ENCODE results near the gene DNAJA3.

DNAJA3 gene

DNA sequence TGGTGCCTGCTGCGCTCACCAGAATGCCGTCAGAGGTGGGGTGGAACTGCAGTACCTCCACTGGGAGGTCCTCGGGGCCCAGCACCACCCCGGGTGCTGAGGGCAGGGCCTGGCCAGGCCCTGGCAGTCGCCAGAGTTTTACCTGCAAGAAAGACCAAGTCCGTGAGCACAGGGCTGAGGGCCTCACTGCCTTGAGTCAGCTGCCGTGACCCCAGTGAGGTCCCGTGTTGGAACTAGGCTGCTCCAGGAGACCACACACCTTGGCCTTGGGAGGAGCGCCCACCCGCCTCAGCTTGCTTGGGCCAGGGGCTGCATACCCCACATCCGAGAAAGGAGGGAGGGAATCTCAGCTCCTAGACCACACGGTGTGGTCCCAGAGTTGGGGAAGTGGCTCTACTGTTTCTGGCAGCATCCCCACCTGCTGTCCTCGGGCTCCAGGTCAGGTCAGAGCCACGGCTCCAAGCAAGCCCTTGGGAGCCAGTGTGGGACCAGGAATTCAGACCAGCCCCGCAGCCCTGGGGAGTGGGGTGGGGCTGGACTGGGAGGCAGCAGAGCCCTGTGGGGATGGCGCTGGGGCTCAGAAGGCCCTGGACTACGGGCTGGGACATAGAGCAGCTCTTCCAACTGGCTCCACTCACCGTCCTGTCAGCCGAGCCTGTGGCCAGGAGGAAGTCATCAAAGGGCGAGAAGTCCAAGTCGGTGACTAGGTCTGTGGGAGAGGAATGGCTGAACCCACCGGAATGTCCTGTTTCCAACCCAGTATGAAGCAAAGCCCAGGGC, 17.9 kb upstream of the DNAJA3 start:
- no peak for DNase-seq

DNA sequence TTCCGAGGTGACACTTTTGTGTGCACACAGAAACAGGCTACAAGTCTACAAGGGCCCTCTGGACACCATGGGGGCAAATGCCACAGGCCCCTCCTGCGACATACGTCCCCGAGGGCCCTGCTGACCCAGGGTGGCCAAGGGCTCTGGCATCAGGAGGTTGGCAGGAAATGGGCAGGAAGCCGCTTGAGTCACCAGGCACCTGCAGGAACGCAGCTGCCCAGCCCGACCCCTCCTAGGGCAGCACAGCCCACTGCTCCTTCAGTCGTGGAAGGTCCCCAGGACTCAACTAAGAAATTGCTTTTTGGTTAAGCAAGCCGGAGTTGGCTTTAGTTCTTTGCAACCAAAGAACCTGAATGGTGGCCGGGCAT, 17.4 kb upstream of the DNAJA3 start:
- DNase-seq = no peak

DNA sequence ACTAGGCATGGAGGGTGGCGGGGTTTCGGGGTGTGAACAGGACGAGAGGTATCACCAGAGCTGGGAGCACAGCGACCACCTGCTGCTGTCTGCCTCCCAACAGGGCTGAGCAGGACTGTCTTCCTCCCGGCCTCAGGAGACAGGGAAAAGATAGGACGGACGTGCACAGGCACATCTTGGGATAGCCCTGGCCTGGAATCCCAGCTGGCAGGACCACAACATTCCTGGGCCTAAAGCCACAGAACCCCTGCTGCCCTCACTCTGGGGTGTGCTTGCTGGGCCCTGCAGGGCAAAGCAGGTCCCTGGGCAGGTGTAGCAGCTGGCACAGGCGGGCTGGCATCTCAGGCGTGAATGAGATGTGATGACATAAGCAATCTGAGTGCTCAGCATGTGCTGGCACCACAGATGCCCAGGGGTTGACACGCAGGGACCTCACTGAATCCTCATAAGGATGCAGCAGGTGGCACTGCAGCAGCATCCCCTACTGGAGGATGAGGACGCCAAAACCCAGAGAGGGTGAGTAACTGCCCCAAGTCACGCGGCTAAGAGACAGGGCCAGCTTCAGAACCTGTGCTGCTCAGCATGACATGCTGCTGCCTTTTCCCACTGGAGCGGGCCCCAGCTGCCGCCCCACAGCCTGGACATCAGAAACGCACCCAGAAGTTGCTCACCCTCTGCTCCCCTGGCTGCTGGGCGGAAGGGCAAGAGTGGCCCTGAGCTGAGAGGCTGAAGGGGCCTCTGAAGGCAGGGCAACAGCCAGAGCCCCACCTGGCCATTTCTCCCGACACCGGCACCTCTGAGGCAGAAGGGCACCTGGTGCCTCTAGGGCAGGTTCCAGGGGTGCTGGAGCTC, 16.4 kb upstream of the DNAJA3 start:
- DNase-seq = no peak

DNA sequence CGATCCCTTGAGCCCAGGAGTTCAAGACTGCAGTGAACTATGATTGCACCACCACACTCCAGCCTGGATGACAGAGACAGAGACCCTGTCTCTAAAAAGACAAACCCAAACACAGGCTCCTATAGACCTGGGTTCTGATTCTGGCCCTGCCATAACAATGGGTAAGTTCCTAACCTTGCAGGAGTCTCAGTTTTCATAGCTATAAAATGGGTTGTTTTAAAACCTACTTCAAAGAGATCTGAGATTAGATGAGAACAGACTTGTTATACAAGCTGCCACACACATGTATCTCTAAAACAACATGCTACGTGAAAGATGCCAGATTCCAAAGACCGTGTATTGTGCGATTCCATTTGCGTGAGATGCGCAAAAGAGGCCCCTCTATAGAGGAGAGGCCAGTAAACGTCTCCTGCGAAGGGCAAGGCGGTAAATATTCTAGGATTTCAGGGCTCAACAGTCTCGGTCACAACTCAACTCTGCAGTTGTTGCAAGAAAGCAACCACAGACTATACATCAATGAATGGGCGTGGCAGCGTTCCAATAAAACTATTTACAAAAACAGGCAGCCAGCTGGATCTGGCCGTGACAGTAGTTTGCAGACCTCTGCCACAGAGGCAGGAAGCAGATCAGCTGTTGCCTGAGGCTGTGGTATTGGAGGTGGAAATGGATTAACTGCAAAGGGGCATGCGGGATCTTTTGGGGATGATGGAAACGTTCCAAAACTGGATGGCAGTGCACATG, 15.2 kb upstream of the DNAJA3 start:
- DNase-seq = peak; percentile 91

DNA sequence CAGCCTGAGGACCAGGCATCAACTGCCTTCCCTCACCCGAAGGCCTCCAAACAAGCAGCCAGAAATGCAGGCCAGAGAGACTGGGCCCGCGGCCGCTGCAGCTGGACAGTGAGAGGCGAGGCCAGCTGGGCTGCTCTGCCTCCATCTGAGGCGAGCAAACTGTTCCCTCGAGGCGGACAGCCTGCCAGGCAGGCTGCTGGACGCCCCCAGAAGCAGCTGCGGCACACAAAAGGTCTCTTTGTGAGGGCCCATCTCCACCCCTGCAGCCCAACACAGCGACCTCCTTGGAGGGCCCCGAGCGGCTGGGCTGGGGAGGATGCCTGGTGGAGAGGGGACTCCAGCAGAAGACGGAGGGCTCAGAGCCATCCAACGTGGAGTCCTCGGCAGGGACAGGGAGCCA, 14.0 kb upstream of the DNAJA3 start:
- DNase-seq = no peak

DNA sequence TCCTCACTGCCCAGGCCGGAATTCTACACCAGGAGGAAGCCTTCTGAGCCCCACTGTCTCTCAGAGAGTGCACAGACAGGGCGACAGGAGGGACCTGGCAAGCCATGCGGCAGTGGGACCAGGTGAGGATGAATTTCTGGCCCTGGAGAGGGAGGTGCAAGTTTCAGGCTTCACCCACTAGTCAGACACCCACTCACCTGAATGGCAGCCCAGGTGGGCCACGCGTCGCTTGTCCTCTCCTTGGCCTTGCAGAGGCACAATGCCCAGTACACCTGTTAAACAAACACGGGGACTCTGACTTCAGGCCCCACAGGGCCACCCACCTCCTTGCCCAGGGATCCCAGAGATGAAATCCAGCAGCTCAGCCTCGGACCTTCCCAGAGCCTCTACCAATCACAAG, 13.5 kb upstream of the DNAJA3 start:
- DNase-seq = no peak

DNA sequence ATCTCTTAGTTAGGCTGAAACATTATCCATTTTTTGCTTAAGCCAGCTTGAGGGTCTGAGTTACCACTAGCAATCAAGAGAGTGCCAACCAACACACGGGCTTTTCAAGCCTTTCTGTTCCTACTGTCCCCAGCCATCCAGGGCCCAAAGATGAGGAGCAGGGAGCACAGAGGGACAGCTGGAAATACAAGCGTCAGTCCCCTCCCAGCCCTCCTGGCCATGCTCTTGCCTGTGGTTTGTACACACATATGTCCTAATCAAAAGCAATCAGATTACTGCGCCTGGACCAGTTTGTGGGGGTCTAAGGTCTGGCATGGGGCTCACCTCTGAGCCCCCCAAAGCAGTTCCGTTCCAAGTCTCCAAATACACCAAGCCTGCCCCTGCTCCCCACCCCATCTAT, 12.8 kb upstream of the DNAJA3 start:
- no peak for DNase-seq

DNA sequence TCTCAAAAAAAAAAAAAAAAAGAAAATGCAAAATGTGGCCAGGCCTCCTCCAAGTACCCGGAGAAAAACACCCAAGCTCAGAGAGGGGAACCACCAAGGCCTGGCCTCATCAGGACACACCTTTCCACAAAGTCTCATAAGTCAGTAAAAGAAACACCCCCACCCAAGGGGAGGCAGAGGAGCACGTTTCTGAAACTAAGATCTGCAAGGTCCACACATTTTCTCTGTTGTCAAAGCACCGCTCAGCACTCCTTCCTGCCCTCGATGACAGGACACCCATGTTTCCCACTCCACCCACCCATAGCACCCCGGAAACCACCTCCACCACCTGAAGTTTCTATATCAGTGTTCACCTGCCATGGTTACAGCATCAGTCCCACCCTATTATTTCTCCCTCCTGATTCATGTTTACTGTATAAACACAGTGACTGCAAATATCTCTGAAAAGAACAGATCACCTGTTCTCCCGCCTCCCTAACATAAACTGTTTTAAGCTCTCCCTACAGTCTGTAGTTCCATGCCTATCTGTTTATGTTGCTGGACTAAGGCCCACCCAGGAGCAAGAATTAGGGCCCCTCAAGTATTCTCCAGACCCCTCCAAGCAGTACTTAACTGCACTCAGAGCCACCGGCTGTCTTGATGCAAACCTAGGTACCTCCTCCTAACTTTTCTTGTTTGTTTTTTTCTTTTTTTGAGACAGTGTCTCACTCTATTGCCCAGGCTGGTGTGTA, 11.3 kb upstream of the DNAJA3 start:
- no peak for DNase-seq

DNA sequence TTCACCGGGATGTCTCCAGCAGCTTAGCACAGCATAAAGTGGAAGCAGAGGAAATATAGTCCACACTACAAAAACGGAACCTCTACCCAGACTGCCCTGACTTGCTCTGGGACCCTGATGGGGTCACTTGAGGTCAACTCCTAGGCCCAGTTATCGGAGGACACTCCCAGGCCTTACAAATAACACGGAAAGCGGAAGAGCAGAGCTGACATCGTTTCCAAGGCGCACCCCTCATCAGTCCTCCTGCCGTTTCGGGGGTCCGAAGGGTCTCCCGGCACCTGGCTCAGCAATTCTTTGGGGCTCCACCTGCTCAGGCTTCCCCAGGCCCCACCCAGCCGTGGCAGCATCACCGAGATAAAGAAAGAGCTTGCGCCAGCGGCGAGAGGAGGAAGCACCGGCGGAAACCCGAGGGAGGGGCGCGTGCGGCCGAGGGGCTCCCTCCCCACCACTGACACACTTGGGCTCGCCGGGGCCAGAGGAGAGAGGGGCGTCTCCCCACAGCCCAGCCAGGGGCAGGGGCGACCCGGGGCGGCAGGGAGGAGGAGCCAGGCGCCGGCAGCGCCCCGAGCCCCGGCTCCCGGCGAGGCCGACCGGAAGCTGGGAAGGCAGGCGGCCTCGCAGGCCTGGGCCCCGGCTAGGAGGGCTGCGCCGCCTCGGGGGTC, 10.0 kb upstream of the DNAJA3 start:
- no peak for DNase-seq

DNA sequence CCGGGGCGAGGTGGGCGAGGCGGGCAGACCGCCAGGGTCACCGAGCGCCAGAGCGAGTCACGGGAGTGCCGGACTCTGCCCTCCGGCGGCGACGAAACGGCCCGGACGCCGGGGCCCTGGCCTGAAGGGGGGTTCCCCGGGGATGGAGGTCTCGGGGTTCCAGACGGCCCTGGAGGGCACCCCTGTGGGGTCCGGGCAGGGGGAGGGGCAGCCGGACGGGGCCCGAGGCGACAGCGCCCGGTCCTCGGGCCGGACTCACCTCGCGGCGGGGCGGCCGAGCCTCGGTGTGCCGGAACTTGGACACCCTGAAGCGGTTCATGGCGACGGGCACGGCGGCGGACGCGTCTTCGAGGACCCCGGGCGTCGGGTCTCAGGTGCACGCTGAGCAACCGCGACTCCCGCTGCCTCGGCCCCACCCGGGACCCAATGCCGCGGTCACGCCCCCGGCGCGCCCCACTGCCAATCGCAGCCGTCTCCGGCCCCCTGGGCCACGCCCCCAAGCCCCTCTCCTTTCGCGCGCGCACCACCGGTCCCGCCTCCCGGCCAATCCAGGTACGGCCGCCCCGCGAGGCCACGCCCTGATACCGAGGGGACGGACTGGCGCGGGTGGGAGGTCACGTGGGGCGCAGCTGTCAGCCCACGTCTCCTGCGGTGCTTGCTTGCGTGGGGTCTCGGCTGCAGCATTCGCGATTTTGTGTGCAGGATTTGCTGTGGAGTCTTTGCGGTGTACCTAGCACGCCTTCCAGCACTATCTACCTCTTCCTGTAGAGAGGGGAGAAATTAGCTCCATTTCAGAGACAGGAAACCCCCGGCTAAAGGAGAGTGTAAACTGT, 9.3 kb upstream of the DNAJA3 start, which contains the start of gene CORO7:
TSS of gene CORO7 (minus strand) at position 397 of the 833 bp plus-strand sequence. CDS start at position 319, 78 bp downstream.
- peak; percentile 86 for DNase-seq

DNA sequence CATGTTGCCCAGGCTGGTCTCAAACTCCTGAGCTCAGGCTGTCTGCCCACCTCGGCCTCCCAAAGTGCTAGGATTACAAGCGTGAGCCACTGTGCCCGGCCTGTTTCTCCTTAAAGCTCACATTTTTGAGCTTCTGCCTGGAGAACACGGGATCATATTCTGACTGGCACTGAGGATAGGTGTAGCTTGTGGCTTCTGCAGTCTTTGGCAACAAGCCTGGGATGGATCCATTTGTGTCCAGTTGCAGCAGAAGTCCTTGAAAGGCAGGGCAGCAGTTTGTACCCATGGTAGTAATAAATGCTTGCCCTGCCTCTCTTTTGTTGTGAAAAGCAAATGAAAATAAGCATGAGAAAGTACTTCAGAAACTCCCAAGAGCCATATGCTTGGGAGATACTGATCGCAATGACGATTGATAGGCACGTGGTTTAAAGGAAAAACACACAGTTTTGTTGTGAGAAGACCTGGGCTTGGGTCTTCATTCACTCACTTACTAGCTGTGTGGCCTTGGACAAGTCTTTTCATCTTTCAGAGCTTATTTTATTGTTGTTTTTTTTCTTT, 6.2 kb upstream of the DNAJA3 start:
- no peak for DNase-seq

DNA sequence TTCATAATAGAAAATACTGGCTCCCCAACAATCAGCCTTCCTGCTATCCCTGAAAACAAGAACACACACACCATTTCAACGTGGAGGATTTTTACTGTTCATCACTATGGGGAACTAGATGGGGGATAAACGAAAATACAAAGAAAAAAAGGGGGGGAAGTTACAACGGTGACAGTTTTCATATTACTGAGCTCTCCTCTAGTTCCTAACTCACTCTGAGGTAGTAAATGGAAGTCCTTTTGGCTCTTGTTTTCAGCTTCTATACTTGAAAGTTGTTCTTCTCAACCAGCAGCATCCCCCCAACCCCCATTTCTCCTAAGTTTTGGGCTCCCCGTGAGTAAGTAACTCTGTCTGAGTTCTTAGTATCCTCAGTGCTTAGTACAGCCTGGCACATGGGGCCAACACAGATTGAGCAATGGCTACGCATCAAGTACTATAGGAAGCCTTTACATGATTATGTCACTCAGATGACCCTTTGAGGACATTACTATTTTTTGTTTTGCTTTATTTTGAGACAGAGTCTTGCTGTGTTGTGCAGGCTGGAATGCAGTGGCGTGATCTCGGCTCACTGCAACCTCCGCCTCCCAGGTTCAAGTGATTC, 5.1 kb upstream of the DNAJA3 start:
- DNase-seq = no peak

DNA sequence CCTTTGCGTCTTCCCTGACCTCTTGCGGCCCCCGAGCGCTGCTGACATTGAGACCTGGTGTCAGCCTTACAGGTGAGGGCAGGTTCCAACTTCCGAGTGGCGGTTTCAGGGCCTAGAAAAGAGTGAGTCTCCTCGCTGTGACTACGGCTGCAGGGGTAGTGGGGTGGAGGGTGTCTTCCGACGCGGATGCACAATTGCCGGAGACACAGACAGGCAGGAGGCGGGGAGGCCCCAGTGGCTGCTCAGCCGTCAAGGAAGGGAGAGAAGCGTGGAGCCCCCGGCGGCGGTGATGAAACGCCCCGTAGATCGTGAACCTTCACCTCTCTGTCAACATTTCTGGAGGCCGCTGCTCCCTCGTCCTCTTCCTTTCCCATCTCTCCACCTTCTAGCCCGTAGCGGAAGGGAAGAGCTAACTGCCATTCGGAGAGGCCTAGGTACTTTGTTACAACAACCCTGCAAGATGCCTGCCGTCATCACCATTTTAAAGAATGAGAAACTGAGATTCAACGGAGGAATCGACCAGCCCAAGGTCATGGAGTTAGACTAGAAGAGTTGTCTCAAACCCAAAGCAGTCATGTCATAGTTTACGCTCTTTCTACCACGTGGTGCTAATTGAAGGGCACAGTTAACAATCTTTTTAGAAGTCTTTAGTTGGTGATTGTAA, 485 bp downstream of the DNAJA3 start:
- DNase-seq = no peak

DNA sequence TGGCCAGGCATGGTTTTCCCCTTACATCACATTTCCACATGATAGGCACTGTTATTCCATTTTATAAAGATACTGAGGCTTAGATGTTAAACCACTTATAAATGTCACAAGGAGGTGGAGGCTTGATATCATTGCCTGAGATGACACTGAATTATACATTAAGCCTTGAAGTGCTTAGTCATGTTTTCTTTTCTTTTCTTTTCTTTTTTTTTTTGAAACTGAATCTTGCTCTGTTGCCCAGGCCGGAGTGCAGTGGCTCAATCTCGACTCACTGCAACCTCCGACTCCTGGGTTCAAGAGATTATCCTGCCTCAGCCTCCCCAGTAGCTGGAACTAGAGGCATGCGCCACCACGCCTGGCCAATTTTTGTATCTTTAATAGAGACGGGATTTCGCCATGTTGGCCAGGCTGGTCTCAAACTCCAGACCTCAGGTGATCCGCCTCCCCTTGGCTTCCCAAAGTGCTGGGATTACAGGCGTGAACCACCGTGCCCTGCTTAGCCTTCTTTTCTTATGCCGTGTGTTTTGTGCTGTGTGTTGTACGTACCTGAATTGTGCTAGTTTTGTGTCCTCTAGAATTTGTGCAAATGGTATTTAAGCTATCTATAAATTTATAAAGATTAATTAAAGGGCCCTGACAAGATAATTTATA, 1.2 kb downstream of the DNAJA3 start:
- DNase-seq = no peak

DNA sequence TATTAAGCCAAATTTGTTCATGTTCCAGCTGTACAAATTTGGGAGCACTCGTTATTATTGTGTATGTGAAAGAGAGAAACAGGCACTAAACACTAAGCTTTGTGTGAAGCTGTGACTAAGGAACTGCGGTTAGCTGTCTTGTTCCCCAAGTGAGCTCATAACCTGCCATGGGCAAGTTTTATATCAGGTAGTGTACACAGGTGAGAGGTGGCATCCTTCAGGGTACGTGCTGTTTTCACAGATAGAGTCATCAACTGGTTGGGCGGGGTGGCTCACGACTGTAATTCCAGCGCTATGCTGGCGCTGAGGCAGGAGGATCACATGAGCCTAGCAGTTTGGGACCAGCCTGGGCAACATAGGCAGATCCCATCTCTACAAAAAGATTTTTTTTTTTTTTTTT, 2.8 kb downstream of the DNAJA3 start:
- DNase-seq = no peak

DNA sequence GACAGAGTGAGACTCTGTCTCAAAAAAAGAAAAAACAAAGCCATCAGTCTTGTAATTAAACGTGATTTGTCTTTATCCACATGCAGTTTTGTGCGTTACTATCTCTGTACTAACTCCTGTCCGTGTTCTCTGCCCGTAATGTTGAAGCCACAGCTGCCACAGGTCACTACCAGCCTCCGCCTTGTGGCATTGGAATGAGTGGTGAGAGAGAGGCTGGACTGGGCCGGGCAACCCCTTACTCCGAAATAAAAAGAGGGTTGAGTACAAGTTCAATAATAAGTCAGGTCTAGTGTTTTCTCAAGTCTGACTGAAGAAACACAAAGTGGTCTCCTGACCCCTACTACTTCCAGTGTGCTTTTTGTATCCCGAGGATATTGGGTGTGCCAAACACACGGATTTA, 5.4 kb downstream of the DNAJA3 start:
- no peak for DNase-seq

DNA sequence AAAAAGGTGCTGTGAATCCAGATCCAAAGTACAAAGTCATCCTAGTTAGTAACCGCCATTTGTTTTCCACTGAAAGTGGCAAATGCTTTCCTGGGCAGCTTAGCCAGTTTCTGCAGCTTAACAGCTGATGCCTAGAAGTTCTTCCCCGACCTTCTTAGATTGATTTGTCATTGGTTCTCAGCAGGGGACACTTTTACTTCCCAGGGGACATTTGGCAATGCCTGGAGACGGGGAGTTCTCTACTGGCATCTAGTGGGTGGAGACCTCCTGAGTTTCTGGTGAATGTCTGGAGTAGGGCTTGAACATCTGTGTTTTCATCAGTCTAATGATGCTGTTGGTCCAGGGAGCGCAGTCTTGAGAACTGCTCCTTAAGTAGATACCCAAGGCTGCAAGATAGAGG, 7.6 kb downstream of the DNAJA3 start:
- DNase-seq = no peak

DNA sequence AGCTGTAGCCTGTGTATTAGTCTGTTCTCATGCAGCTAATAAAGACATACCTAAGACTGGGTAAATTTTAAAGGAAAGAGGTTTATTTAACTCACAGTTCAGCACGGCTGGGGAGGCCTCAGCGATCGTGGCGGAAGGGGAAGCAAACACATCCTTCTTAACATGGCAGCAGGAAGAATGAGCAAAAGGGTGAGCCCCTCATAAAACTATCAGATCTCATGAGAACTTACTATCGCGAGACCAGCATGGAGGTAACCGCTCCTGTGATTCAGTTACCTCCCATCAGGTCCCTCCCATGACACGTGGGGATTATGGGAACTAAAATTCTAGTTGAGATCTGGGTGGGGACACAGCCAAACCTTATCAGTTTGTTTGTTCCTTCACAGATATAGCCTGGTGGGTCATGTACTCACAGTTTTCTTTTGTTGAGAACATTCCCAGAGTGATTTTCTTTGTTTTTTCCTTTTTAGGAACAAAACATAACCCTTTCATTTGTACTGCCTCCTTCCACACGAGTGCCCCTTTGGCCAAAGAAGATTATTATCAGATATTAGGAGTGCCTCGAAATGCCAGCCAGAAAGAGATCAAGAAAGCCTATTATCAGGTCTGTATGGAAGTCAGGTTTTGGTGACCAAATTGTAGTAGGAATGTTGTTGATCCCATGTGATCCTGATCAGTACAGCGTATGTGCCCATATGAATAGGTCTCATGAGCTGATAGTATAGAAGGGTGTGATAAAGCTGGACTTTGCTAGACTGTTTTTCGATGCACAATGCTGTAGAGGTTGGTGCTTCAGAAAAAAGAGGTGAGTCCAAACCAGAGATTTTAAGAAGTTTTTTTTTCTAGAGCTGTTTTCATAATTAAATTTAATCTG, 8.5 kb downstream of the DNAJA3 start:
- DNase-seq = no peak
